OCI-LY1 (cell line): ENCODE data around the gene HDGFL2.

Experiments
- H2AFZ ChIP-seq: fragments of 200-600 bp; sonication (generic), shearing (Covaris generic); 2 replicates; pipeline ENCODE4 v1.6.0; 2014; ENCODE audit warnings: antibody characterized with exemption, mild to moderate bottlenecking, low read length
- H3F3A ChIP-seq: fragments of 200-600 bp; sonication (generic), shearing (Covaris generic); 2 replicates; pipeline ENCODE4 v1.6.0; 2014; ENCODE audit warnings: mild to moderate bottlenecking, antibody characterized with exemption, low read length, moderate library complexity; ENCODE audit not compliant: insufficient read depth
- H3K27ac ChIP-seq: fragments of 200-600 bp; sonication (generic); 2 replicates; pipeline ENCODE4 v1.5.1; 2014; ENCODE audit warnings: low read length, mixed run types, mild to moderate bottlenecking, low read depth; ENCODE audit not compliant: poor library complexity, severe bottlenecking
- H3K27me3 ChIP-seq: fragments of 200-600 bp; sonication (generic); 2 replicates; pipeline ENCODE4 v1.6.0; 2014; ENCODE audit warnings: antibody characterized with exemption, mild to moderate bottlenecking, low read length, moderate library complexity; ENCODE audit not compliant: insufficient read depth
- H3K36me3 ChIP-seq: fragments of 200-600 bp; sonication (generic); 2 replicates; pipeline ENCODE4 v1.6.1; 2014; ENCODE audit warnings: mild to moderate bottlenecking, antibody characterized with exemption, low read length, moderate library complexity, mixed read lengths; ENCODE audit not compliant: insufficient read depth
- H3K4me1 ChIP-seq: fragments of 200-600 bp; sonication (generic); 2 replicates; pipeline ENCODE4 v1.5.1; 2014; ENCODE audit warnings: mild to moderate bottlenecking, low read length, moderate library complexity; ENCODE audit not compliant: insufficient read depth, severe bottlenecking
- H3K4me2 ChIP-seq: fragments of 200-600 bp; sonication (generic), shearing (Covaris generic); 2 replicates; pipeline ENCODE4 v1.6.1; 2014; ENCODE audit warnings: low read length
- H3K4me3 ChIP-seq: fragments of 200-600 bp; sonication (generic); 2 replicates; pipeline ENCODE4 v1.5.1; 2014; ENCODE audit warnings: low read length, low read depth, mild to moderate bottlenecking, mixed read lengths; ENCODE audit not compliant: poor library complexity, severe bottlenecking
- H3K79me2 ChIP-seq: fragments of 200-600 bp; shearing (Covaris generic); 2 replicates; pipeline ENCODE4 v1.6.1; 2016; ENCODE audit warnings: mixed run types, low read length, mixed read lengths; ENCODE audit not compliant: insufficient read depth
- H3K9ac ChIP-seq: fragments of 200-600 bp; sonication (generic), shearing (Covaris generic); 2 replicates; pipeline ENCODE4 v1.6.1; 2014; ENCODE audit warnings: mild to moderate bottlenecking, low read length, mixed read lengths
- H3K9me2 ChIP-seq: fragments of 200-600 bp; sonication (generic), shearing (Covaris generic); 2 replicates; pipeline ENCODE4 v1.6.1; 2014; ENCODE audit warnings: low read depth, mild to moderate bottlenecking, low read length, mixed read lengths
- H3K9me3 ChIP-seq: fragments of 200-600 bp; shearing (Covaris generic); 2 replicates; pipeline ENCODE4 v1.6.1; 2014; ENCODE audit warnings: low read length, mixed read lengths
- H4K20me1 ChIP-seq: fragments of 200-600 bp; sonication (generic), shearing (Covaris generic); 2 replicates; pipeline ENCODE4 v1.6.0; 2016; ENCODE audit warnings: mild to moderate bottlenecking, low read length; ENCODE audit not compliant: insufficient read depth
- EZH2 ChIP-seq: fragments of 200-600 bp; sonication (generic), shearing (Covaris generic); IDR thresholded peaks from 2 replicates; pipeline ENCODE4 v1.8.0; 2017; ENCODE audit warnings: borderline replicate concordance, mixed run types, mild to moderate bottlenecking, antibody characterized with exemption, low read length, moderate library complexity, mixed read lengths
- TF ChIP-seq, protein P1 (sequence below): fragments of 200-600 bp; sonication (generic), shearing (Covaris generic); IDR thresholded peaks from 2 replicates; pipeline ENCODE4 v1.5.1; 2017; ENCODE audit warnings: mild to moderate bottlenecking, antibody characterized with exemption, low read length, moderate library complexity, mixed read lengths

HDGFL2 gene

GRCh38 chr19:4518345-4519171 lies 46.5 kb downstream of the HDGFL2 start, which contains the start of gene PLIN4:
TSS of gene PLIN4 (minus strand) at chr19:4518486. CDS start at chr19:4518272, 214 bp downstream.
- no peaks in the 10 kb centered on the region for H3K27me3 ChIP-seq

DNA sequence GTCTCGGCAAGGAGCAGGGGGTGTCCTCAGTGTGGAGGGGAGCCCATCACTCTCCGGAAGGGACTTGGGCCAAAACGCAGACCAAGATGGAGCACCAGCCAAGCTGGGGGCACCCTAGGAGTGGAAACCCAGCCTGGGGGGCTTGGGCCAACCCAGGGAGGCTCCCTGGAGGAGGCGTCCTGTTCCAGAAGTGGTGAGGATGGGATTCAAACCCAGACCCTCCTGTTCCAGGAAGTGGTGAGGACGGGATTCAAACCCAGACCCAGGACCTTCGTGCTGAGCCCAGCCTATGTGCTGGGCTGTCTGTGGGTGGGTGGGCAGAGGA lies 47.0 kb downstream of the HDGFL2 start:
- Histone ChIP-seq H4K20me1 (no peaks in the 10 kb centered on the region), H3K79me2 (no peaks in the 10 kb centered on the region), H3K4me3 (no peak overlapping the region), H3K4me1 (no peaks in the 10 kb centered on the region), H3K36me3 (no peaks in the 10 kb centered on the region), H3K27ac (no peak overlapping the region), H3K9me2 (no peaks in the 10 kb centered on the region), H2AFZ (no peak overlapping the region), H3K27me3 (no peaks in the 10 kb centered on the region), H3K4me2 (no peak overlapping the region), H3F3A (no peaks in the 10 kb centered on the region), H3K9me3 (no peaks in the 10 kb centered on the region), H3K9ac (no peak overlapping the region)
- TF ChIP-seq, protein P1, sequence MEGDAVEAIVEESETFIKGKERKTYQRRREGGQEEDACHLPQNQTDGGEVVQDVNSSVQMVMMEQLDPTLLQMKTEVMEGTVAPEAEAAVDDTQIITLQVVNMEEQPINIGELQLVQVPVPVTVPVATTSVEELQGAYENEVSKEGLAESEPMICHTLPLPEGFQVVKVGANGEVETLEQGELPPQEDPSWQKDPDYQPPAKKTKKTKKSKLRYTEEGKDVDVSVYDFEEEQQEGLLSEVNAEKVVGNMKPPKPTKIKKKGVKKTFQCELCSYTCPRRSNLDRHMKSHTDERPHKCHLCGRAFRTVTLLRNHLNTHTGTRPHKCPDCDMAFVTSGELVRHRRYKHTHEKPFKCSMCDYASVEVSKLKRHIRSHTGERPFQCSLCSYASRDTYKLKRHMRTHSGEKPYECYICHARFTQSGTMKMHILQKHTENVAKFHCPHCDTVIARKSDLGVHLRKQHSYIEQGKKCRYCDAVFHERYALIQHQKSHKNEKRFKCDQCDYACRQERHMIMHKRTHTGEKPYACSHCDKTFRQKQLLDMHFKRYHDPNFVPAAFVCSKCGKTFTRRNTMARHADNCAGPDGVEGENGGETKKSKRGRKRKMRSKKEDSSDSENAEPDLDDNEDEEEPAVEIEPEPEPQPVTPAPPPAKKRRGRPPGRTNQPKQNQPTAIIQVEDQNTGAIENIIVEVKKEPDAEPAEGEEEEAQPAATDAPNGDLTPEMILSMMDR = no peak

More at GRCh38 chr19:4518345-4519171, 46.5 kb downstream of the HDGFL2 start, which contains the start of gene PLIN4:
- Histone ChIP-seq H3K79me2 (no peaks in the 10 kb centered on the region), H3K27ac (no peak within 1 kb of the TSS), H3K9ac (no peak within 1 kb of the TSS), H3K4me1 (no peaks in the 10 kb centered on the region), H4K20me1 (no peaks in the 10 kb centered on the region), H3K4me2 (no peak within 1 kb of the TSS), H3K9me3 (no peaks in the 10 kb centered on the region), H2AFZ (no peak within 1 kb of the TSS), H3K36me3 (no peaks in the 10 kb centered on the region), H3K4me3 (no peak within 1 kb of the TSS), H3K9me2 (no peaks in the 10 kb centered on the region), H3F3A (no peaks in the 10 kb centered on the region)
- TF ChIP-seq, protein P1 = no peak
- TF ChIP-seq EZH2 = no peak

DNA sequence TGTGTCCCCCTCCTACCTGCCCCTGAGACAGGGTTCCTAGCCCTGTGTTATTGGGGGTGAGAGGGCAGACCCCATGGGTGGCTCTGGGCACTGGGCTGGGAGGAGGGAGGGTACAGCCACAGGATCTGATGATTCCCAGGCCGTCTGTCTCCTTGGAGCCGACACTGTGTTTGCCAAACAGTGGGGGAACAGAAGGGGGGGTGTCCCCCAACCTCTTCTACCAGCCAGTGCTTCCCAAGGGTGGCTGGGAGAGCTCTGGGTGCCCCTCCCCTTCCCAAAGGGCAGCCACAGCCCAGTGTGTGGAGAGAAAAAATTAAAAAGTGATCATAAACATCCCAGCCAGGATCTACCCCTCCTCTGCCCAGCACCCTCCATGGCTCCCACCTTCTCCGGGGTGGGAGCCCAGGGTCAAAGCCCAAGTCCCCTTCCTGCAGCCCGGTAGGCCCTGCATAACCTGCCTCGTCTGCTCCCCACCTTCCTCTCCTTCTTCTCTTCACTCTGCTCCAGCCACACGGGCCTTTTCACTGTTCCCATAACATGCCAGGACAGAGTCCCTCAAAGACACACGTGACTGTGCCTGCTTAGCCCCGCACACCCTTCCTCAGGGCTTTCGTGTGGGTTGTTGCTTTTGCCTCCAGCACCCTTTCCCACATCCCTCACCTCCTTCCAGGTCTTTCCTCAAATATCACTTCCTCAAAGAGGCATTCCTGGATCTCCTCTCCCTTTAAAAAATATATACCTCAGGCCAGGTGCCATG lies 47.6 kb downstream of the HDGFL2 start:
- H3K27ac ChIP-seq = no peak overlapping the region
- H2AFZ ChIP-seq = no peak overlapping the region
- H3K4me1 ChIP-seq = no peaks in the 10 kb centered on the region
- H3K9ac ChIP-seq = no peak overlapping the region
- H3K4me3 ChIP-seq = no peak overlapping the region
- no peaks in the 10 kb centered on the region for H3F3A ChIP-seq
- H3K9me3 ChIP-seq = no peaks in the 10 kb centered on the region
- no peaks in the 10 kb centered on the region for H3K27me3 ChIP-seq
- no peaks in the 10 kb centered on the region for H3K9me2 ChIP-seq
- no peaks in the 10 kb centered on the region for H3K79me2 ChIP-seq
- TF ChIP-seq EZH2 = no peak
- TF ChIP-seq, protein P1 = no peak
- no peak overlapping the region for H3K4me2 ChIP-seq
- H3K36me3 ChIP-seq = no peaks in the 10 kb centered on the region
- H4K20me1 ChIP-seq = no peaks in the 10 kb centered on the region
